ENCODE results near the gene CST2.
A peak's percentile ranks its signal among the peaks of the same experiment; 100 is the strongest.
"Not testable (repeated sequence)": the region's sequence is repeated elsewhere in the genome, so short reads cannot be mapped to it uniquely, and the experiment has no call there.

The CST2 gene, protein sequence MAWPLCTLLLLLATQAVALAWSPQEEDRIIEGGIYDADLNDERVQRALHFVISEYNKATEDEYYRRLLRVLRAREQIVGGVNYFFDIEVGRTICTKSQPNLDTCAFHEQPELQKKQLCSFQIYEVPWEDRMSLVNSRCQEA

GRCh38 chr20:23826541-23827021 lies at the start of gene CST2:
CST2 (minus strand) TSS chr20:23826729; CDS start chr20:23826660, 69 bp downstream.
- DNase-seq, result no peak

DNA sequence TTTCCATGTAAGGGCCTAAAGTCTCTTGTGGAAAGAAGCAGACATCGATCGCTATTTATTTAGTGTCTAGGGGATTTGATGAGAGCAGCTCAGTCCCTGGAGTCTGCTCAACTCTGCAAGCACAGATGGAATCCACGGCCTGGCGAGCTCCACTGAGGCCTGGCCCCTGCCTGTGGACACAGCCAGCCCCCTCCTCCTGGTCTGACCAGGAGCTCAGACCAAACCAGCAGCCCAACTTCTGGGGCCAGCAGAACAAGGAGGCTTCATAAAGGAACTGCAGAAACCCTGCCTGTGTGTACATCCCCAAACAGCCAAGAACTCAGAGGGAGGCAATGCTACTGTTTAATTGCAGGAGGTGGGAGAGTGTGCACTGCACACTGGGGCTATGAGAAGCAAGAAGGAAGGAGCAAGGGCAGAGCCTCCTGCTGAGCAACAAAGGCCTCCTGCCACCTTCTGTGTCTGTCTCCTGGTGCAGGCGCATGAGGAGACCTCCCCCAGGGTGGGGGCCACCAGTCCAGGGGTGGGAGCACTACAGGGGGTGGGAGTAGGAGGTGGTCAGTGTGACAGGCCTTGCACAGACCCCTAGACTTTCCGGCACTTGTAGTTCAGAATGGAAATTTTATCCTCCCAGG lies 49.2 kb upstream of the CST2 start:
- peak; percentile 25 for DNase-seq

DNA sequence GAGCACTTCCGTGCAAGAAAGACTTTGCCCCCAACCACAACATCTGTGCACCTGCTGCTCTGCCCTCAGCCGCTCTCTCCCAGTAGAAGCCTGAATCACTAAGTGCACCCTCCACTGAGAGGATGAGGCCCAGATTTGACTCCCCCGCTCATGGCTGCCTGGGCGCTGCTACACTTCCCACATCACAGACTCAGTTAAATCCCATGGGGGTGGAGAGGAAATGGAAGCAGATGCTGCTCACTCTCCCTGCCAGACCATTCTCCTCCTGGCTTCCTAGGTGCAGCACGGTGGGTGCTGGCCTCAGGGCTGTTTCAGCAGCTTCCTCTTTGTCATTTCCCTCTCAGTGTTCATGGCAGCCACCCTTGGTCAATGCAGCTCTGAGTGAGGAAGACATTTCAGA lies 48.2 kb upstream of the CST2 start:
- DNase-seq, result no peak

DNA sequence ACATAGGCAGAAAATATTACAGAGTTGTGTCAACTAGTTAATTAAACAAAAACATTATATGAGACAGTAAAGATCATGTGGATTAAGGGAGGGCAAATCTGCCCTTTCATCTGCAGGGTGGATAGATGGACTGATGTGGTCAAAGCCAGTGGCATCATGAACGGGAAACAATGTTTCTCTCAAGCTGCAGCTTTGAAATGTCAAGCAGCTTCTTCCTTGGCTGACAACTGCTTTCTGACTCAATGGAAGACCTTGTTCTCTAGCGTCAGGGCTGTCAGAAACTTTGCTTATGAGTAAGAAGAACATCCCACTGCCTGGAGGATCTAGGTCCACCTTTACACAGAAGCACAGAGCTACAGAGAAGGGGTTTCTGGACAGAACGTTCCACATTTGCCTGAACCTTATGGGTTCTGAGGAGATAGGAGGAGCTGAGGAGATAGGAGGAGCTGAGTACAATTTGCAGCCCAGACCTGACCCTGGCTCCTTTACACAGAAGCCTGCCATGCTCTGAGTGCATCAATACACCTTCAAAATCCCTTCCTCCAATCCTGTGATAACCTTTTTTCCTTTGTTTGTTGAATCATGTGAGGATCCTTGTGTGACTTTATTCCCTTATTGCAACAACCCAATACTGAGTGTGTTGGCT lies 47.0 kb upstream of the CST2 start:
- DNase-seq, result no peak

DNA sequence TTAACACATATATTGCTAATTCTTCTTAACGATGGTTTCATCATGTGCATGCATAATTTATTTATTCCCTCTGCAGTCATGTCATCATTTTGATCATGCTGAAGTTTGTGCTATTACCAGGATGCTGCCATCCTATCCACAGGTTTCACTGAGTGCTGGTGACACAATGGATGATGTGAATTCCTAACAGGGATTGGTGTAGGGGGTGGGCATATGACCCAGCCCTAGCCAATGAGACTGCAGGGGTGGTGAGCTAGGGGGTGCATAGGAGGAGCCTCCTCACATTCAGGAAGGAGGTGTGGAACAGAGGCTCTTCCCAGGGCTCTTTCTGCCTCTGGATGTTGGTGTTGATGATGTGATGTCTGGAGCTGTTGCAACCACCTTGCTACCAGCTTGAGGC lies 45.5 kb upstream of the CST2 start:
- no peak for DNase-seq

GRCh38 chr20:23870461-23870860 lies 43.9 kb upstream of the CST2 start:
- DNase-seq, result peak; percentile 62

DNA sequence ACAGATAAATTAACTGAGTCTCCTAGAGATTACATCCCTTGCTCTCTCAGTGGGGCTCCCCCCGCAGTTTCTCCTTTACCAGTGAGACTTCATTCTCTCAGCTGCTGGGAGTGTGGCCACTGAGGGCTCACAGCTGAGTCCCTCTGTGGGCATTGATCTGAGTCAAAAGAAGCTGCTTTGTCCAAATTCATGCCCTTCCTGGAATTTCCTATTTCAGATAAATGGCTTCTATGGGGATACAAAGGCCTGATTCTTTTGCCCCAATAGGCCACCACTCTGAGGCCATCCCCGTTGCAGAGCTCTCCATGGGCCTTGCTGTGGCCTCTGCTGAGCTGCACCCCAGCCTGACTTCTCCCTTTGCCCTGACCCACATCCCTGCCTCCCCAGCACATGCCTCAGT lies 43.0 kb upstream of the CST2 start:
- DNase-seq, result no peak

DNA sequence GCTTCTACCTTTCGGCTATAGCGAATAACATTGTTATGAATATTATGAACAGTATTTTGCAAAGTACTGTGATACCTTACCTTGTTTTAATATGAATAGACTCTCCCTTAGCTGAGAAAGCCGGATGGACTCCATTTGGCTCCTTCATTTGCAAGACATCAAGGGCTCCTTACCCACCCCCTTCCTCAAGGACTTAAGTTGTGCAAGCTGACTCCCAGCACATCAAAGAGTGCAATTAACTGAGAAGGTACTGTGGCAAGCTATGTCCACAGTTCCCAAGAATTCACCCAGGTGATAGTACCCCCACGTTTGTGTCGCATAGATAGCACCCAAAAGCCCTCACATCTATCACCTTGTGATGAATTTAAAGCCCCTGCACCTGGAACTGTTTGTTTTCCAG lies 41.8 kb upstream of the CST2 start:
- DNase-seq, result no peak

DNA sequence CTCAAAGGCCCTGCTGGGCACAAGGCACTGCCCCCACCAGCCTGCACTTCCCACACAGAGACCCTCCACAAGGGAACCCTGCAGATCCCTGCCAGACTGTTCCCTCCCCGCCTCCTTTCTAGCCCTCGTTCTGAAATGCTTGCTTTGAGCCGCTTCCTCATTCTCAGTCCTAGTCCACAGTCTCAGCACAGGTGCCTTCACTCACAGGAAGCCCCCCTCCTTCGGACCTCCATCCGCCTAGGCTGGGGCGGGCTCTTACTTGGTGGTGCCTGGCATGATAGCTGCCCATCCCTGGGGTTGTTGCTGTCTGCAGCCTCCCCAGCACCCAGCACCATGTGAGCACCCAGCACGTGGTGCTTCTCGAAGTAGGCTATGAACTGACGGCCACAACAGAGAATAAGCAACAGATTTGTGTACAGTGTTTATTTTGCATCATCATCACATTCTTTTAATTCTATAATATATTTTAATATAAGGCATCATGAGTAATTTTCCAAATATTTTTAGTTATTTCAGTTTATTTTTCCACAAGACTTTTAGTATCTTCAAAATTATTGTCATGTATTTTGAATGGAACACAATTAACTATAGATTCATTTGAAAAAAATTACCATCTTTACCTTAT lies 40.7 kb upstream of the CST2 start:
- DNase-seq, result no peak

- not testable (repeated sequence) for DNase-seq
These were observed 34.2 kb upstream of the CST2 start for GRCh38 chr20:23860771-23861170.

DNA sequence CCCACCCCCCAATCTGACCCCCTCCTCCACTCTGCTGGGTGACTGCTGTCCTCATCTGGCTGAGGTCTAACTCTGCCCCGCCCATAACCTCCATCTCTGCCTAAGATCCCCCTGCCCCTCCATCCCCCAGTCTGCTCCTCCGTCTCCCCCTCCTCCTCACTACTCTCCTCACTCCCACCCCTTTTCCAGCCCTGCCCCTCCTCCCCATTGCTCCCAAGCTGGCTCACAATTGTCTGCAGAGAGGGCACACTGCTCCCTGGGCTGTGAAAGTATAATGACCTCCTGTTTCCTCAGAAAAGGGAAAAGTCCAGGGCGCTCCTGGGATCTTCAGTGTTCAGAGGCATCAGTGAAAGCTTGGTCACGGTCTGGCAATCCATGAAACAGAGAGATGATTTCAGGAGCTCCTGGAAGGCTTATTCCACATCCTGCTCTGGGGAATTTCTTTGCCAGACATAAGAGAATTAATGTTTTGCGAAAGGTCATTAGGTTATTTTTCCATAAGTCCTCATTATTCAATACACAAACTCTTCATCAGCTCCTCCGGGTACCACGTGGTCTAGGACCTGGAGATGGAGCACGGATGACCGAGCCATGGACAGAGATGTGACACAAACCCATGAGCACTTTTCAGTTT lies 31.6 kb upstream of the CST2 start:
- no peak for DNase-seq

- DNase-seq, result no peak
These were observed 30.2 kb upstream of the CST2 start for GRCh38 chr20:23856736-23857135.

DNA sequence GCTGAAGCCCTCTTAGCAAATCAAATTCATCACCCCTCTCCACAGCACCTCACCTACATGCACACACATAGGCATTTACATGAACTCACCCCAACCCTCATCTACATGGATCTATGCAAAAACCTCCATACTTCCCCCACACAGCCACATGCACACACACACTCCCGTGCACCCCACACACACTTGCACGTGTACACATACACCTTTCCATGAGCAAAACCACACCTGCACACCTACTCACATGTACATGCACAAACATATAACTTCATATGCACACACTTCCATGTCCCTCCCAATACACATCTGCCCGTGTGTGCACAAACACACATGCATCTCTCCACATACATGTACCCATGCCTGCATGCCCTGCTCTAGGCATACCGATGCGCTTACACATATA lies 29.7 kb upstream of the CST2 start:
- no peak for DNase-seq

DNA sequence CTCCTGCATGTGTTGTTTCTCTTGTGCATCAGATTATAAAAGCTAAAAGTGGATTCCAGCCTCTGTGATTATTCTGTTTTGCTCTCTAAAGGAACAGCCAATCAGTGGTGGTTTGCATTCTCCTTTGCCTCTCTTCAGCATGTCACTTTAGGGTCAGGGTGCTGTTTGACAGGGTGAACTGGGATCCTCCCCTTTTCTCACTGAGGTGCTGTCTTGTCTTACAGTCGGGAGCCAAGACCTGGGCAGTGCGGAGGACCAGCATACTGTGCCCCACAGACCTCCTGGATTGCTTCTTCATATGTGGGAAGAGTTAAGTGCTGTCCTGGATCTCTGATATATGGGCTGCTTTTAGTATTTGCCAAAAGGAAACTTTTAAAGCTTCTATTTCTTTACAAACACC lies 15.2 kb upstream of the CST2 start:
- DNase-seq, result no peak

GRCh38 chr20:23835716-23836115 lies 9.2 kb upstream of the CST2 start:
- no peak for DNase-seq

DNA sequence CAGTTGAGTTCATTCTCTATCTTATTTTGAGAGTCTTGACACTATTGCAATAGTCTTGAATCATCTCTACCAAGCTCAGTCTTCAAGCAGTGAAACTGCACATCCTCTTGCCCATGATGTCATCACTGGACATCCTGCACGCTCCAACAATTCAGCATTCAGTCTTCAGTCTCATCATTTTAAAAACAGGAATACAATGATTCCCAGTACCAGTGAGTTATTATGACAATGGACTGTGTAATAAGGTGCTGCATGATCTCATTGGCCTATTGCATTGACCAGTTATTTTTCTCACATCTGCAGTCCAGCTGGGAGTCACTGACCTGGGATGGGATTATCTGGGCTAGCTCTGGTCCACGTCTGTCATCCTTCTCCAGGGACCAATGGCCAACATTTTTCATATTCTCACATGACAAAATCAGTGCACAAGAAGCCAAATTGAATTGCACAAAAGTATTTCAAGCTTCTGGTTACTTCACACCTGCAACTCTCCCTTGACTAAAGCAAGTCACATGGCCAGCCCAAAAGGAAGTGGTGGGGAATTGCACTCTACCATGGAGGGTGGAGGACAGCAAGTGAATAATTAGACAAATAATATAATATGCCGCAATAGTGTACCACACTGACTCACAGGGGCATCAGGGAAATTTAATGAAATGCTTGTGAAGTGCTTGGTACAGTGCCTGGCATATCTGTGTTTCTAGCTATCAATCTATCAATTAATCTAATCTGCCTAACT lies 6.4 kb upstream of the CST2 start:
- no peak for DNase-seq

- DNase-seq, result not testable (repeated sequence)
These were observed 5.4 kb upstream of the CST2 start for GRCh38 chr20:23831961-23832360.

DNA sequence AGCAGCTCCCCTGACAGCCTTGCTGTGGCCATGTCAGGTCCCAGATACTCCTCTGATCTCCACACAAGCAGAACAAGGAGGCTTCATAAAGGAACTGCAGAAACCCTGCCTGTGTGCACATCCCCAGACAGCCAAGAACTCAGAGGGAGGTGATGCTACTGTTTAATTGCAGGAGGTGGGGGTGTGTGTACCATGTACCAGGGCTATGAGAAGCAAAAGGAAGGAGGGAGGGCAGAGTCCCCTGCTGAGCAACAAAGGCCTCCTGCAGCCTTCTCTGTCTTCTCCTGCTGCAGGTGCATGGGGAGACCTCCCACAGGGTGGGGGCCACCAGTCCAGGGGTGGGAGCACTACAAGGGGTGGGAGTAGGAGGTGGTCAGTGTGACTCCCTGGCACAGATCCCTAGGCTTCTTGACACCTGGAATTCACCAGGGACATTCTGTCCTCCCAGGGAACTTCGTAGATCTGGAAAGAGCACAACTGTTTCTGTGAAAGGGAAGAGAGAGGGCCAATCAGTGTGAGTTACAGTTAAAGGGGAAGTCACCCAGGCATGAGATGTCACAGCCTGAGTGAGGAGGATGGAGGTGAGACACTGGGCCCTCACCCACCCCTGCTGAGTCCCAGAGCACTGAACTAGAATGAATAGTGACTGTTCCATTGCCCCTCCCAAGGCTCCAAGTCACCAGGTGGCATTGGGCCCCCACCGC lies 2.8 kb downstream of the CST2 start:
- DNase-seq, result peak; percentile 84

DNA sequence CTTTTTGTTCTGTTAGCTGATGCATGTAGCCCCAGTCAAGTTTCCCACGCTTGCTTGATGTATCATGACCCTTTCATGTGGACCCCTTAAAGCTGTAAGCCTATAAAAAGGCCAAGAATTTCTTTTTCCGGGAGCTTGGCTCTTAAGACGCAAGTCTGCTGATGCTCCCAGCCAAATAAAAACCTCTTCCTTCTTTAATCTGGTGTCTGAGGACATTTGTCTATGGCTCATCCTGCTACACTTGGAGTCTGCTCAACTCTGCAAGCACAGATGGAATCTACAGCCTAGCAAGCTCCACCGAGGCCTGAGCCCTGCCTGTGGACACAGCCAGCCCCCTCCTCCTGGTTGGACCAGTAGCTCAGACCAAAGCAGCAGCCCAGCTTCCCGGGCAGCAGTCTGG lies 3.4 kb downstream of the CST2 start:
- no peak for DNase-seq

GRCh38 chr20:23820493-23820892 lies 6.0 kb downstream of the CST2 start:
- no peak for DNase-seq

DNA sequence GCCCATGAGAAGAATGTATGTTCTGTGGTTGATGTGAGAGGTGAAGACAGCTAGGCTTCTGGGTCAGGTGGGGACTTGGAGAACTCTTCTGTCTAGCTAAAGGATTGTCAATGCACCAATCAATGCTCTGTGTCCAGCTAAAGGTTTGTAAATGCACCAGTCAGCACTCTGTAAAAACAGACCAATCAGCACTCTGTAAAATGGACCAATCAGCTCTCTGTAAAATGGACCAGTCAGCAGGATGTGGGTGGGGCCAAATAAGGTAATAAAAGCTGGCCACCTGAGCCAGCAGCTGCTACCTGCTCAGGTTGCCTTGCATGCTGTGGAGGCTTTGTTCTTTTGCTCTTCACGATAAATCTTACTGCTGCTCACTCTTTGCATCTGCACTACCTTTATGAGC lies 15.0 kb downstream of the CST2 start:
- DNase-seq, result not testable (repeated sequence)

- DNase-seq, result not testable (repeated sequence)
These were observed 16.2 kb downstream of the CST2 start for GRCh38 chr20:23810349-23810748.

All from COR-L47 (cell line).